ENCODE data around the gene NEDD9.

The NEDD9 gene

DNA sequence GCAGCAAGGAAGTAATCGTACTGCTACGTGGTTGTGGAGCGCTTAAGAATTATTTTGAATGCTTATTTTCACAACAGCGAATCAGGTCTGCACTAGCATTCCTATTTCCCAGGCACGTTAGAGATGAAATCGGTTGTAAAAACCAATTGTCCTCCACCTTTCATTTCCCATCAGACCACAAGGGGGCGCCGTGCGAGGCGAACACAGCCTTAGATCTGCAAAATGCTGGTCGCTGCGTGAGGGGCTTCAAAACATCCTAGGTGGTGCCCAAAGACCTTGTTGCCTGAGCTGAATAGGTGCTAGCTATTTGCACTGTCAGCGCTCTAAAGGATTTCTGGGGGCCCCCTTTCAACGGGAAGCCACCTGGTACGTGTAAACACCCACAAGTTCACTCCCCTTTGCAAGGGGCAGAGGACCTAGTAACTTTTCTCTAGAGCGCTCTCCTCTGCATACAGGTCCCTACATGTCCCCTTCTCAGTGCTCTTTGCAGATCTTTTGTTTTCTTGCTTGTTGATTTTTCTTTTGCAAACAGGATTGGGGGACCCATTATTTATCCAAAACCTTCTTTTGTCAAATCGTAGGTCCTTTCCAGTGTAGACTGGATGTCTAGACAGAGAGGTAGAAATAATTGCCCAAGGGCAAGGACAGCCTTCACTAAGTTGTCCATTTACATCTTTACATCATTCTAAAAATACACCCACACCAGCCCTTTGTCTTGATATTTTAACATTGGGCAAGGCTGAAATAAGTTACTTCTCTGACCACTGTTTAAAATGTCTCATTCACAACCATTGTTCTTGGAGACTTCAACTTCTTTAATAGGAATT is 59.8 kb downstream of the NEDD9 start:
- DNase-seq, result peak; percentile 39

- no peak for DNase-seq
These were observed 60.5 kb downstream of the NEDD9 start for GRCh38 chr6:11171952-11172351.

GRCh38 chr6:11168091-11168635 is 64.3 kb downstream of the NEDD9 start:
- no peak for DNase-seq

DNA sequence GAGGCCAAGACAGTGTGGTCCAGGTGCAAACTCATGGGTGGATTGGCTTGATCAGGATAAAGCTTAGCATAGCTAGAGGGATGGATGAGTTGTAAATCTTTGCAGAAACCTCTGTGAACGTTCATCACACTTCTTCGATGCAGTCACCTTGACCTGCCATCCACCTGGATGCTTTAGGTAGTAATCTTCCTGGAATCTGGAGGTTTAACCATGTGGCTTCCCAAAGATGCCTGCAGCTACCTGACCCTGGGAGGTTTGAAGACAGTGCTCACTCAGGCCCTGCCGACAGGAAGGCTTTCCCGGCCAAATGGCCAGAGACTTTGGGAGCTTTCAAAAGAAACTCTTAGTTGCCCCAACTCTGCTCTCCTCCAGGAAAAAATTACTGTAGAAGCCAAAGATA is 65.5 kb downstream of the NEDD9 start:
- DNase-seq, result no peak

GRCh38 chr6:11164717-11165646 is 67.5 kb downstream of the NEDD9 start:
- DNase-seq, result no peak

DNA sequence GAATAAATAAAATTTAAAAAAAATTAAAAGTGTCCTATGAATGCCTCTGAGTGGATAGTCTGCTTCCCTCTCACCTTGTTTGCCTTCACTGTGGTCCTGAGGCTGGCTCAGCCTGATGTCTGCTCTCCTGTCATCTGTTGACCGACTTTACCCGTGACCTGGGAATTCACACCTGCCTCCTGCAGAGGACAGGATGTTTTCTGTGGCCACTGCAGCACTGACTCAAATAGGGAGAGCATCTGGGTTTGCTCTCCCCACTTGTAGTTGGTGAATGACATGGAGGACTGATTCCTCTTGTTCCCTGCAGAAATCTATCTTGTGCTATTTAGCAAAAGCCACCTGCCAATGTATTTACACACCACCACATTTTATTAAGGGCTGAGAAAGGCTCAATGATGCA is 68.5 kb downstream of the NEDD9 start:
- no peak for DNase-seq

DNA sequence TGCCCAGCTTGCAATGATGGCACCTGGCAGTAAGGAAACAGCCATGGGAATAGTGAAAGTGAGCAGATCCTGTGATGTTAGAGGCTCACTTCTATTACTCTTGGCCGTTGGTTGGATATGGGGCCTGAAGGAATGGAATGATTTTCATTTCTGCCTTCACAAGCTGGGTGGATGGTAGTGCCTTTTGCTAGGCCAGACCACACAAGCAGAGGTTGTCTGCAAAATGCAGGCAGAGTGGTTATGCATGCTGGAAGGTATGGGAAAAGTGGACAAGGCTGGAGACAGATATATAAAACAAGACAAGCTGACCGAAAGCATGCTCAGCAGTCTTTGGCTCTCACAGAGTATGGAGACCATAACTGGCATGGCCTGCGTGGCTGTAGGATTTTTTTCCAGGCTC is 70.2 kb downstream of the NEDD9 start:
- DNase-seq, result no peak

GRCh38 chr6:11161031-11161956 is 71.2 kb downstream of the NEDD9 start:
- peak; percentile 31 for DNase-seq

GRCh38 chr6:11160199-11160598 is 72.3 kb downstream of the NEDD9 start:
- DNase-seq, result peak; percentile 19

GRCh38 chr6:11155589-11155988 is 76.9 kb downstream of the NEDD9 start:
- DNase-seq, result no peak

GRCh38 chr6:11153447-11153846 is 79.0 kb downstream of the NEDD9 start:
- no peak for DNase-seq

DNA sequence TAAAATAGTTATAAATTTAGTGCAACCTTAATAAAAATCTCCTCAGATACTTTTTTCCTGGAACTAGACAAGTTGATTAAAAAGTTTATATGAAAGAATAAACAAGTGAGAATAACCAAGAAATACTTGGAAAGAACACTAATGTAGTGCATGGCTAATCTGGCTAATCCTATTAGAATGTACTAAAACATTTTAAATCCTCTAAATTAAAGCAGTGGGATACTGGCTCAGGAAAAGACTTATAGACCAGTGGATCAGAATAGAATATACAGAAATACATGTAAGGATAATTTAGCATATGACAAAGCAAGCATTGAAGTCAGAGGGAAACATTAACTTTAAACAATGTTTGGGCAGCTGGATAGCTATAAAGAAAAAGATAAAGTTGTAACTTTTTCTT is 79.9 kb downstream of the NEDD9 start:
- no peak for DNase-seq

GRCh38 chr6:11151488-11151887 is 81.0 kb downstream of the NEDD9 start:
- DNase-seq, result no peak

- no peak for DNase-seq
These were observed 82.9 kb downstream of the NEDD9 start for GRCh38 chr6:11149551-11149950.

DNA sequence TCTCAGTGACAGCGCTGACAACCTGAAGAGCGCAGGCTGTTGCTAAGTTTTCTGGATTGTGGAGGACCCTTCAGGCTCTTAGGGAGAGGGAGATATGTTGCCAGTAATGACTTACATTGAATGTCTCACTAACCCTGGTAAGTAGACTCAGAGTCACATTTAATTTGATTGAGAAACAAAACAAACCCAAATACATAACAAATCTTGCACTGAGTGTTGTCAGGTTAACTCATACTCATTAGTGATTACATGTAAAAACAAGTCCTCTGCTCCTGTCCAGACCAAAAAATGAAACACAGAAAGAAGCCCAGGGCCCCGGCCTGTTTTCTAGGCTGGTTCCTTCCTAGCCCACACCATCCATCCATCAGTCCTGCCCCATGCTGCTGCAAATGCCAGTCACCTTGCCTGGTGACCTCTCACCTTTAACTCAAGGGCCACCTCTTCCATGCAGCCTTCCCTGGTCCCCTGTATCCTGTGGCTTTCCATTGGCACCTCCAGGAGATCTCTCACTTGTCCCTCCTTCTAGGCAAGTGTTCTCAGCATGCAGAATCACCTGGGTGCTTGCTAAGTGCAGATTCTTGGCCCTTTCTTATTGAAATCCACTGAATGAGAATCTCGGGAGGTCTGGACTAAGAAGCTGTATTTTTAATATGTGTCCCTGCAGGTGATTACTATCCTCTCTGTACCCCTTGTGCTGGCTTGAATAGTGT is 86.2 kb downstream of the NEDD9 start:
- DNase-seq, result no peak

GRCh38 chr6:11144393-11144851 is 88.0 kb downstream of the NEDD9 start:
- DNase-seq, result peak; percentile 66

GRCh38 chr6:11143394-11144371 is 88.8 kb downstream of the NEDD9 start:
- peak; percentile 82 for DNase-seq

DNA sequence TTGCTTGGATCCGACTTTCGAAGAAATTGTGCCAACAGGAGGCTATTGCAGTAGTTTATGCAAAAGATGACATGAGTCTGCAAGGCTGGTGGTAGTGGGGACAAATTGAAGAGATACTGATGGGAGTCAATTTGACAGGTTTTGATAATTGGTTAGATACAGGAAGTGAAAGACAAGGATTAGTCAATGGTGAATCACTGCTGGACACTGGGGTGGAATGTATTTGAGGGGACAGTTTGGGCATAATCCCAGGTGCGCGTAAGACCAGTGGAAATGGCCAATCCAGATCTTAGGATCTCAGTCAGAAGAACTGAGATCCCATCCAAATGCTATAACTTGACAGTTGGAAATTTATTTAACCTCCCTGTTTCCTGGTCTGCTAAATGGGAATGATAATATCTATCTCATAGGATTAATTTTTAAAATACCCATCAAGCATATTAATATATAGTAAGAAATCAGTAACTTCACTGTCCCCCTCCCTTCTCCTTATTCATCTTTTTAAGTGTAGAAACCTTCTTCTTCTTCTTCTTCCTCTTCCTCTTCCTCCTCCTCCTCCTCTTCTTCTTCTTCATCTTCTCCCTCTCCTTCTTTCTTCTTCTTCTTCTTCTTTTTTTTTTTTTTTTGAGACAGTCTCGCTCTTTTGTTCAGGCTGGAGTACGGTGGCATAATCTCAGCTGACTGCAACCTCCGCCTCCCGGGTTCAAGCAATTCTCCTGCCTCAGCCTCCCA is 90.0 kb downstream of the NEDD9 start:
- no peak for DNase-seq

DNA sequence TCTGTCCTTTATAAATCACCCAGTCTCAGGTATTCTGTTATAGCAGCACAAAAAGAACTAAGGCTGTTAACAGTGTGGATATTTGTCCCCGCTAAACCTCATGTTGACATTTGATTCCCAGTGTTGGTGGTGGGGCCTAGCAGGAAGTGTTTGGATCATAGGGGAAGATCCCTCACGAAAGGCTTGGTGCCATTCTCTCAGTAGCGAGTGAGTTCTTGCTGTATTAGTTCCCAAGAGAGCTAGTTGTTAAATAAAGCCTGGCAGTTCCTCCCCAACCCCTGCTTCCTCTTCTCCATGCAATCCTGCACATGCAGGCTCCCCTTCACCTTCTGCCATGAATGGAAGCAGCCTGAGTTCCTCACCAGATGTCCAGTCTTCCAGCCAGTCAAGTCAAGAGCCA is 91.2 kb downstream of the NEDD9 start:
- DNase-seq, result no peak

- DNase-seq, result peak; percentile 65
These were observed 92.4 kb downstream of the NEDD9 start for GRCh38 chr6:11140056-11140455.

All from fibroblast of skin of right quadriceps (primary cell).